Right lung (tissue), 10 donors: ENCODE results near the gene CUTC. TPM values are rescaled to one million over a fixed set of nuclear protein-coding genes. Genes with fewer than 3 reads are reported as not detected.
"Not testable (repeated sequence)": the region's sequence is repeated elsewhere in the genome, so short reads cannot be mapped to it uniquely, and the experiment has no call there.

Experiments
- DNase-seq, 2 donors: peaks; one replicate each; pipeline ENCODE4 v3.0.0-alpha.2; 2013
- long read RNA-seq, 8 donors: transcript quantifications; one replicate each; lab custom pipeline, GENCODE V29; 2026
- polyA plus RNA-seq, 5 donors: library from polyadenylated mRNA; unstranded; fragments of 120-200 nt; gene quantifications; one replicate each; pipeline versions ENCODE4 v1.2.1 to v1.2.3, GENCODE V29; 2013; ENCODE audit warnings: inconsistent platforms in 1 of 5, low replicate concordance in 1 of 5; ENCODE audit not compliant: insufficient read length in 5 of 5, insufficient read depth in 1 of 5

CUTC gene
- polyA plus RNA-seq: 10 to 100 TPM; 19.0 to 26.8 (median 25.8) TPM
- long read RNA-seq, donor 1, transcript CUTC-203 (8 exons, 831 nt): major isoform, 6 of 16 reads
- long read RNA-seq, donor 1, partial matches to known transcripts: 8 of 16 reads
- long read RNA-seq, donor 1, other reads (novel, unspliced or antisense): 0 of 16 reads
- long read RNA-seq, donor 2, partial matches to known transcripts: 0 of 6 reads
- long read RNA-seq, donor 2, other reads (novel, unspliced or antisense): 0 of 6 reads
- long read RNA-seq, donor 3, transcript CUTC-202 (9 exons, 1,346 nt): major isoform, 7 of 10 reads
- long read RNA-seq, donor 3, partial matches to known transcripts: 0 of 10 reads
- long read RNA-seq, donor 3, other reads (novel, unspliced or antisense): 0 of 10 reads
- long read RNA-seq, donor 4, partial matches to known transcripts: 18 of 28 reads
- long read RNA-seq, donor 4, other reads (novel, unspliced or antisense): 5 of 28 reads
- long read RNA-seq, donor 5, transcript CUTC-203 (8 exons, 831 nt): major isoform, 7 of 17 reads
- long read RNA-seq, donor 5, partial matches to known transcripts: 7 of 17 reads
- long read RNA-seq, donor 5, other reads (novel, unspliced or antisense): 0 of 17 reads
- long read RNA-seq, donor 6, transcript CUTC-203 (8 exons, 831 nt): major isoform, 11 of 15 reads
- long read RNA-seq, donor 6, partial matches to known transcripts: 0 of 15 reads
- long read RNA-seq, donor 6, other reads (novel, unspliced or antisense): 0 of 15 reads
- long read RNA-seq, donor 7, partial matches to known transcripts: 0 of 4 reads
- long read RNA-seq, donor 7, other reads (novel, unspliced or antisense): 0 of 4 reads
- long read RNA-seq, donor 8, partial matches to known transcripts: 5 of 10 reads
- long read RNA-seq, donor 8, other reads (novel, unspliced or antisense): 0 of 10 reads

GRCh38 chr10:99732033-99732842 is at the start of gene CUTC, which contains the start of gene COX15:
Gene CUTC (plus strand): TSS chr10:99732234. CDS start chr10:99732349, 115 bp downstream.
Gene COX15 (minus strand): TSS chr10:99732127. CDS start chr10:99732049, 78 bp downstream.
- peak; percentile 99 for DNase-seq

- DNase-seq: no peak
Measured at GRCh38 chr10:99682752-99683151, 49.3 kb upstream of the CUTC start.

- DNase-seq: no peak
Measured at GRCh38 chr10:99685597-99685967, 46.5 kb upstream of the CUTC start.

GRCh38 chr10:99689461-99689860 is 42.6 kb upstream of the CUTC start:
- no peak for DNase-seq

- DNase-seq: no peak
Measured at GRCh38 chr10:99693933-99694583, 38.0 kb upstream of the CUTC start.

- DNase-seq: no peak
Measured at GRCh38 chr10:99695761-99696160, 36.3 kb upstream of the CUTC start.

GRCh38 chr10:99698504-99699080 is 33.4 kb upstream of the CUTC start:
- DNase-seq: no peak

GRCh38 chr10:99700649-99701048 is 31.4 kb upstream of the CUTC start:
- DNase-seq: no peak

GRCh38 chr10:99708428-99709012 is 23.5 kb upstream of the CUTC start:
- DNase-seq: no peak

- DNase-seq: no peak
Measured at GRCh38 chr10:99709480-99710229, 22.4 kb upstream of the CUTC start.

GRCh38 chr10:99711129-99711719 is 20.8 kb upstream of the CUTC start:
- peak in 1 of 2 donors; percentile 32 for DNase-seq

GRCh38 chr10:99714446-99714845 is 17.6 kb upstream of the CUTC start:
- DNase-seq: no peak

- no peak for DNase-seq
Measured at GRCh38 chr10:99720387-99720786, 11.6 kb upstream of the CUTC start.

GRCh38 chr10:99730026-99730425 is 2.0 kb upstream of the CUTC start:
- DNase-seq: no peak

GRCh38 chr10:99731306-99732032 is 565 bp upstream of the CUTC start:
- no peak for DNase-seq

GRCh38 chr10:99733366-99733765 is 1.3 kb downstream of the CUTC start:
- peak in 1 of 2 donors; percentile 12 for DNase-seq

GRCh38 chr10:99734111-99734510 is 2.1 kb downstream of the CUTC start:
- not testable (repeated sequence) for DNase-seq

GRCh38 chr10:99740260-99740659 is 8.2 kb downstream of the CUTC start:
- no peak for DNase-seq
